ENCODE results near the gene CA4.
"Not testable (repeated sequence)": the region's sequence is repeated elsewhere in the genome, so short reads cannot be mapped to it uniquely, and the experiment has no call there.

Gene CA4

DNA sequence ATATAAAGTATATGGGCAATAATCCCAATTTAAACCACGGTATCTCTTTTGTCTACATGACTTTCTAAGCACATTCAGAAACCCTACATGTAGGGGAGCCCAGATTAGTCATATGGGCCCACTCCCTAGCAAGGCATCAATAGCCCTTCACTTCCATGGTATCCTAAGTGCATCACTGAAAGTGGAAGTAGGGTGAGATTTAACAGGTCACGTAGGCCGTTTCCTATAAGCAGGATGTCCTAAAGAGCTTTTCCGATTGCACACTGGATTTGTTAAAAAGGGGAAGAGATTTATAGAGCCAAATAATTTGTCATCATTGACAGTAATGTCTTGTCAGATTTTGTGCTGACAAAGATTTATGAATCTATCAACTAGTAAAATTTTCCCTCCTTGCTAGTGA is 39.0 kb downstream of the CA4 start:
- TF ChIP-seq, protein P1, sequence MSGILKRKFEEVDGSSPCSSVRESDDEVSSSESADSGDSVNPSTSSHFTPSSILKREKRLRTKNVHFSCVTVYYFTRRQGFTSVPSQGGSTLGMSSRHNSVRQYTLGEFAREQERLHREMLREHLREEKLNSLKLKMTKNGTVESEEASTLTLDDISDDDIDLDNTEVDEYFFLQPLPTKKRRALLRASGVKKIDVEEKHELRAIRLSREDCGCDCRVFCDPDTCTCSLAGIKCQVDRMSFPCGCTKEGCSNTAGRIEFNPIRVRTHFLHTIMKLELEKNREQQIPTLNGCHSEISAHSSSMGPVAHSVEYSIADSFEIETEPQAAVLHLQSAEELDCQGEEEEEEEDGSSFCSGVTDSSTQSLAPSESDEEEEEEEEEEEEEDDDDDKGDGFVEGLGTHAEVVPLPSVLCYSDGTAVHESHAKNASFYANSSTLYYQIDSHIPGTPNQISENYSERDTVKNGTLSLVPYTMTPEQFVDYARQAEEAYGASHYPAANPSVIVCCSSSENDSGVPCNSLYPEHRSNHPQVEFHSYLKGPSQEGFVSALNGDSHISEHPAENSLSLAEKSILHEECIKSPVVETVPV (CRISPR knock-in tag; IDR thresholded peaks at IDR 0.05), result no peak
- TF ChIP-seq TOX (CRISPR knock-in tag; IDR thresholded peaks at IDR 0.05; ENCODE audit: borderline replicate concordance), result no peak
- no peak for ATAC-seq

DNA sequence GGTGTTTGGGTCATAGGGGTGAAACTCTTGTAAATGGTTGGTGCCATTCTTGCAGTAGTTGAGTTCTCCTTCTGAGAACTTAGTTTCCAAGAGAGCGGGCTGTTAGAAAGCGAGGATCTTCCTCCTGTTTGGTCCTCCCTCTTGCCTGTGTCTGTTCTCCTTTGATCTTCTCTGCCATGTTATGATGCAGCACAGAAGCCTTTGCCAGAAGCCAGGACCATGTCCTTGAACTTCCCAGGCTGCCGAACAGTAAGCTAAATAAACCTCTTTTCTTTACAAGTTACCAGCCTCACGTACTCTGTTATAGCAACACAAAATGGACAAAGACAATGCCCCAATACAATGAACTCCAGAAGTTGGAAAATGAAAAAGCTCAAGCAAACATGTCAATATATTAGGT is 40.3 kb downstream of the CA4 start:
- ATAC-seq, result not testable (repeated sequence)

DNA sequence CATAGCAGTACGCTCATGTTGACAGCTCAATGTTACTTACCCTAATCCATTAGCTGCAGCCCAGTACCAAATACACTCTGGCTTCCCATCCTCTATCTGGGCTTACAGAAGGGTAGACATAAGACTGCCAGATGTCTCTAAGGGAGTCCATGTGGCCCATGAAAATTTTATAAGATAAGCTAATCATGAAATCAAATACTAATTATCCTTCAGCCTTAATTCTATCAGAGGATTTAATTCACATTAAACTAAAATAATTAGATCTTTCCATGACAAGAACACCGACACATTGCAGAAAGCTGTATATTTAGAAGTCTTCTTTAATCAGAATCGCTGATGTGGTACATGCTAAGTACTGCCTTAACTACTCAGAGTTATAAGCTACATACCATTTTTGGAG is 43.3 kb downstream of the CA4 start:
- peak; percentile 99 for TF ChIP-seq TCF4 (CRISPR knock-in tag; IDR thresholded peaks at IDR 0.05; ENCODE audit: borderline replicate concordance)
- 0 out of 2 replicates have a peak, but pooled peaks have one; percentile 32 for TF ChIP-seq GLIS3 (CRISPR knock-in tag; IDR thresholded peaks at IDR 0.05)
- TF ChIP-seq, protein P2, sequence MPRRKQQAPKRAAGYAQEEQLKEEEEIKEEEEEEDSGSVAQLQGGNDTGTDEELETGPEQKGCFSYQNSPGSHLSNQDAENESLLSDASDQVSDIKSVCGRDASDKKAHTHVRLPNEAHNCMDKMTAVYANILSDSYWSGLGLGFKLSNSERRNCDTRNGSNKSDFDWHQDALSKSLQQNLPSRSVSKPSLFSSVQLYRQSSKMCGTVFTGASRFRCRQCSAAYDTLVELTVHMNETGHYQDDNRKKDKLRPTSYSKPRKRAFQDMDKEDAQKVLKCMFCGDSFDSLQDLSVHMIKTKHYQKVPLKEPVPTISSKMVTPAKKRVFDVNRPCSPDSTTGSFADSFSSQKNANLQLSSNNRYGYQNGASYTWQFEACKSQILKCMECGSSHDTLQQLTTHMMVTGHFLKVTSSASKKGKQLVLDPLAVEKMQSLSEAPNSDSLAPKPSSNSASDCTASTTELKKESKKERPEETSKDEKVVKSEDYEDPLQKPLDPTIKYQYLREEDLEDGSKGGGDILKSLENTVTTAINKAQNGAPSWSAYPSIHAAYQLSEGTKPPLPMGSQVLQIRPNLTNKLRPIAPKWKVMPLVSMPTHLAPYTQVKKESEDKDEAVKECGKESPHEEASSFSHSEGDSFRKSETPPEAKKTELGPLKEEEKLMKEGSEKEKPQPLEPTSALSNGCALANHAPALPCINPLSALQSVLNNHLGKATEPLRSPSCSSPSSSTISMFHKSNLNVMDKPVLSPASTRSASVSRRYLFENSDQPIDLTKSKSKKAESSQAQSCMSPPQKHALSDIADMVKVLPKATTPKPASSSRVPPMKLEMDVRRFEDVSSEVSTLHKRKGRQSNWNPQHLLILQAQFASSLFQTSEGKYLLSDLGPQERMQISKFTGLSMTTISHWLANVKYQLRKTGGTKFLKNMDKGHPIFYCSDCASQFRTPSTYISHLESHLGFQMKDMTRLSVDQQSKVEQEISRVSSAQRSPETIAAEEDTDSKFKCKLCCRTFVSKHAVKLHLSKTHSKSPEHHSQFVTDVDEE (CRISPR knock-in tag; IDR thresholded peaks at IDR 0.05), result peak; percentile 87; the same call in 1 of the 2 replicates
- TF ChIP-seq, protein P1 (CRISPR knock-in tag; IDR thresholded peaks at IDR 0.05), result peak; percentile 17; the same call in 1 of the 2 replicates
- ATAC-seq, result not testable (repeated sequence)

DNA sequence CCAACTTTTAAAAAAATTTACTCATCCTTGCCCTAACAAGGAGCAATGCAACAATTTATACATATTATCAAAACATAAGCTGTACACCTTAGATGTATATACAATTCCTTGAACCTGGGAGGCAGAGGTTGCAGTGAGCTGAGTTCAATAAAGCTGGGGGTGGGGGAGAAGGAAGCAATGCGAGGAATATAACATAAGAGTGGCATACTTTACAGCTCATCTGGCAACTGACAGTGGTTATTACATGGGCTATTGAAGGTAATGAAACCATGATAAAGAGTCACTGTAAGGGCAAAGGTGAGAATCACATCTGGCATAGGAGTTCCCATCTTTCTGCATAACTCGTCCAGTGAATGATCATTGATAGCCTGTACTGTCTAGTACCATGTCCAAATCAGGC is 43.7 kb downstream of the CA4 start:
- no peak for TF ChIP-seq CSDC2 (CRISPR knock-in tag; IDR thresholded peaks at IDR 0.05)
- no peak for TF ChIP-seq OSR1 (CRISPR knock-in tag; IDR thresholded peaks at IDR 0.05)
- TF ChIP-seq BACH2 (CRISPR knock-in tag; IDR thresholded peaks at IDR 0.05; ENCODE audit: borderline replicate concordance), result no peak
- no peak for TF ChIP-seq RARB (CRISPR knock-in tag; IDR thresholded peaks at IDR 0.05)
- TF ChIP-seq ESRRG (CRISPR knock-in tag; IDR thresholded peaks at IDR 0.05), result no peak
- TF ChIP-seq, protein P3, sequence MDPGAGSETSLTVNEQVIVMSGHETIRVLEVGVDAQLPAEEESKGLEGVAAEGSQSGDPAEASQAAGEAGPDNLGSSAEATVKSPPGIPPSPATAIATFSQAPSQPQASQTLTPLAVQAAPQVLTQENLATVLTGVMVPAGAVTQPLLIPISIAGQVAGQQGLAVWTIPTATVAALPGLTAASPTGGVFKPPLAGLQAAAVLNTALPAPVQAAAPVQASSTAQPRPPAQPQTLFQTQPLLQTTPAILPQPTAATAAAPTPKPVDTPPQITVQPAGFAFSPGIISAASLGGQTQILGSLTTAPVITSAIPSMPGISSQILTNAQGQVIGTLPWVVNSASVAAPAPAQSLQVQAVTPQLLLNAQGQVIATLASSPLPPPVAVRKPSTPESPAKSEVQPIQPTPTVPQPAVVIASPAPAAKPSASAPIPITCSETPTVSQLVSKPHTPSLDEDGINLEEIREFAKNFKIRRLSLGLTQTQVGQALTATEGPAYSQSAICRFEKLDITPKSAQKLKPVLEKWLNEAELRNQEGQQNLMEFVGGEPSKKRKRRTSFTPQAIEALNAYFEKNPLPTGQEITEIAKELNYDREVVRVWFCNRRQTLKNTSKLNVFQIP (CRISPR knock-in tag; IDR thresholded peaks at IDR 0.05; ENCODE audit: borderline replicate concordance, low read depth), result no peak
- TF ChIP-seq ARNTL (CRISPR knock-in tag; IDR thresholded peaks at IDR 0.05; ENCODE audit: borderline replicate concordance, low read depth), result no peak
- TF ChIP-seq, protein P1 (CRISPR knock-in tag; IDR thresholded peaks at IDR 0.05), result no peak
- no peak for TF ChIP-seq TCF4 (CRISPR knock-in tag; IDR thresholded peaks at IDR 0.05; ENCODE audit: borderline replicate concordance)
- TF ChIP-seq, protein P4, sequence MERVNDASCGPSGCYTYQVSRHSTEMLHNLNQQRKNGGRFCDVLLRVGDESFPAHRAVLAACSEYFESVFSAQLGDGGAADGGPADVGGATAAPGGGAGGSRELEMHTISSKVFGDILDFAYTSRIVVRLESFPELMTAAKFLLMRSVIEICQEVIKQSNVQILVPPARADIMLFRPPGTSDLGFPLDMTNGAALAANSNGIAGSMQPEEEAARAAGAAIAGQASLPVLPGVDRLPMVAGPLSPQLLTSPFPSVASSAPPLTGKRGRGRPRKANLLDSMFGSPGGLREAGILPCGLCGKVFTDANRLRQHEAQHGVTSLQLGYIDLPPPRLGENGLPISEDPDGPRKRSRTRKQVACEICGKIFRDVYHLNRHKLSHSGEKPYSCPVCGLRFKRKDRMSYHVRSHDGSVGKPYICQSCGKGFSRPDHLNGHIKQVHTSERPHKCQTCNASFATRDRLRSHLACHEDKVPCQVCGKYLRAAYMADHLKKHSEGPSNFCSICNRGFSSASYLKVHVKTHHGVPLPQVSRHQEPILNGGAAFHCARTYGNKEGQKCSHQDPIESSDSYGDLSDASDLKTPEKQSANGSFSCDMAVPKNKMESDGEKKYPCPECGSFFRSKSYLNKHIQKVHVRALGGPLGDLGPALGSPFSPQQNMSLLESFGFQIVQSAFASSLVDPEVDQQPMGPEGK (CRISPR knock-in tag; IDR thresholded peaks at IDR 0.05; ENCODE audit: borderline replicate concordance), result no peak
- TF ChIP-seq PPARA (CRISPR knock-in tag; IDR thresholded peaks at IDR 0.05; ENCODE audit: borderline replicate concordance), result no peak
- no peak for TF ChIP-seq ZNF70 (CRISPR knock-in tag; IDR thresholded peaks at IDR 0.05)
- ATAC-seq, result no peak

DNA sequence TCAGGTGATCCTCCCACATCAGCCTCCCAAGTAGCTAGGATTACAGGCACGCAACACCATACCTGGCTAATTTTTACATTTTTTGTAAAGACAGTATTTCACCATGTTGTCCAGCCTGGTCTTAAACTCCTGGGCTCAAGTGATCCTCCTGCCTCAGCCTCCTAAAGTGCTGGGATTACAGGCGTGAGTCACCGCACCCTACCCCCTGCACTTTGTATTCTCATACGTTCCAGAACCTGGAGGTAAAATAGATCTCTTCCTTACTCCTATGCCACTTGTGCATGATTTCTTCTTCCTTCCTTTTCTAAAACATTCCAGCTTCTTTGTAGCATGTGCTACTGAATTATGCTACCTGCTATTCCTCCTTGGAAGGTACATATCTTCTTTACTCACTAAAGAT is 44.4 kb downstream of the CA4 start:
- not testable (repeated sequence) for ATAC-seq

DNA sequence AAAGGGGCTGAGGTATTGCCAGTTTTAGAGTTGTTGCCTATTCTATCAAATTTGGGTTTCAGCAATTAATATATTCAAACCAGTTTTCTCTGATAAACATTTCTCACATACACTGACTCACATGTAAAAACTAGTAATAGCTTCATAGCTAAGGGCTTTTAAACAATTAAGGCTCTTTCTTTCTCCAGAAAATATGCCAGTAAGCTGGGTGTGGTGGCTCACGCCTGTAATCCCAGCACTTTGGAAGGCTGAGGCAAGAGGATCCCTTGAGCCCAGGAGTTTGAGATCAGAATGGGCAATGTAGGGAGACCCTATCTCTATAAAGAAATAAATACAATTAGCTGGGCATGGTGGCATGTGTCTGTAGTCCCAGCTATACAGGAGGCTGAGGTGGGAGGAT is 48.9 kb downstream of the CA4 start:
- ATAC-seq, result not testable (repeated sequence)

DNA sequence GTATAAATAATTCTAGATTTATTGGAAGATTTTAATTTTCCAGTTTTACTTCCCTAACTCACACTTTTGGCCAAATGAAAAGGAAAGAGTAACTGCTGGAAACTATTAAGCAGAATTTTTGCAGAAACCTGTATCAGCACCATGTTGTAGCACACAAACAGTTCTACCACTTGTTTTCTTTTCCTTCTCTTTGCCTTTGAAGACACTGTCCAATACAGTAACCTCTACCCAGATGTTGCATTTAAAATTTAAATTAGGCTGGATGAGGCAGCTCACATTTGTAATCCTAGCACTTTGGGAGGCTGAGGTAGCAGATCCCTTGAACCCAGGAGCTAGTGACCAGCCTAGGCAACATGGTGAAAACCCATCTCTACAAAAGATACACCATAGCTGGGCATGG is 56.0 kb downstream of the CA4 start:
- not testable (repeated sequence) for ATAC-seq

DNA sequence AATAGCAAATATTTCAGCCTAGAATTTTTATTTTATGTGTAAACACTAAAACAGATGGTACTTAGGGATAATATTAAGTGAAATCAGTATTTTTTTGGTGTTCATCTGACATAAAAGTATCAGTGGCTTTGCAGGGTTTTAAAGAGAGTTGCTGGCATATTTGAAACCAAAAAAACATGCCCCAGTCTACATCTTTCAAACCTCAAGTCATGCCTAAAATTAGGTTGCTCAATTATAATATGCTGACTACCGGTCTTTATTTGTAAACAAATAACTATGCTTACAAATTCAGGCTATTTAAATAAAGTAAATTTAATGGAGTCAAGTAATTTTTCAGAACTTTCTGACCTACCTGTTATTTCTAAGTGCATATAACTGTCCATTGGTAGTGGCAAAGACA is 58.5 kb downstream of the CA4 start:
- ATAC-seq, result not testable (repeated sequence)
